ENCODE measurements around the gene LONP1.

Gene LONP1

DNA sequence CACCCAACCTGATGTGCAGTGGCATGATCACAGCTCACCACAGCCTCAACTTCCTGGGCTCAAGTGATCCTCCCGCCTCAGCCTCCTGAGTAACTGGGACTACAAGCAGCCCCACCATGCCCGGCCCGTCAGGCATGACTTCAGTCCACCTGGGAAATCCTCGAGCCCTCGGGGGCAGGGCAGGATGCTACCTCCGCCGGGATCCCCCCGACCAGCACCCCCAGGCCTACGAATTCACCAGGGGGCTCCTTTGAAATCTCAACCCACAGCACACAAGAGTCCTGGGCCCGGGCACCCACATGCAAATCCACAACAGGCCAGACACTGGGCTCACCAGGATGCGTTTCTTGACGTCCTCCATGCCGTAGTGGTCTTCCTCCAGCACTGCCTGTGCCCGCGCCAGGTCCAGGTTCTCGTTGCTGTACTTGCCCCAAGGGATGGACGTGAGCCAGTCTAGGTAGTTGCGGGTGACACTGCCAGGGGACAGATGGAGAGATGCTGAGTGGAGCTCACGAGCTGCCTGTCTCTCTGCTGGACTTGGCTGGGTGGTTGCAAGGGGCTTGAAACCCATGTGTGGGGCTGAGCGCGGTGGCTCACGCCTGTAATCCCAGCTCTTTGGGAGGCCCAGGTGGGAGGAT lies 19.4 kb downstream of the LONP1 start:
- DNase-seq (ENCODE audit: low read depth) = no peak
- H3K4me3 ChIP-seq (ENCODE audit: low read length) = no peak overlapping the region
- no peak for TF ChIP-seq CTCF (conservative IDR thresholded peaks at IDR 0.05; ENCODE audit: low read depth, low read length)

GRCh38 chr19:5698635-5699422 lies 21.1 kb downstream of the LONP1 start:
- no peak for TF ChIP-seq CTCF (conservative IDR thresholded peaks at IDR 0.05; ENCODE audit: low read depth, low read length)
- H3K4me3 ChIP-seq (ENCODE audit: low read length) = no peak overlapping the region

GRCh38 chr19:5697890-5698634 lies 21.9 kb downstream of the LONP1 start:
- H3K4me3 ChIP-seq (ENCODE audit: low read length) = no peak overlapping the region
- TF ChIP-seq CTCF (conservative IDR thresholded peaks at IDR 0.05; ENCODE audit: low read depth, low read length) = no peak
- no peak for DNase-seq (ENCODE audit: low read depth)

More at GRCh38 chr19:5698635-5699422, 21.1 kb downstream of the LONP1 start:
- DNase-seq (ENCODE audit: low read depth) = no peak

GRCh38 chr19:5697022-5697889 lies 22.7 kb downstream of the LONP1 start:
- DNase-seq (ENCODE audit: low read depth) = no peak
- TF ChIP-seq CTCF (conservative IDR thresholded peaks at IDR 0.05; ENCODE audit: low read depth, low read length) = no peak
- H3K4me3 ChIP-seq (ENCODE audit: low read length) = no peak overlapping the region

DNA sequence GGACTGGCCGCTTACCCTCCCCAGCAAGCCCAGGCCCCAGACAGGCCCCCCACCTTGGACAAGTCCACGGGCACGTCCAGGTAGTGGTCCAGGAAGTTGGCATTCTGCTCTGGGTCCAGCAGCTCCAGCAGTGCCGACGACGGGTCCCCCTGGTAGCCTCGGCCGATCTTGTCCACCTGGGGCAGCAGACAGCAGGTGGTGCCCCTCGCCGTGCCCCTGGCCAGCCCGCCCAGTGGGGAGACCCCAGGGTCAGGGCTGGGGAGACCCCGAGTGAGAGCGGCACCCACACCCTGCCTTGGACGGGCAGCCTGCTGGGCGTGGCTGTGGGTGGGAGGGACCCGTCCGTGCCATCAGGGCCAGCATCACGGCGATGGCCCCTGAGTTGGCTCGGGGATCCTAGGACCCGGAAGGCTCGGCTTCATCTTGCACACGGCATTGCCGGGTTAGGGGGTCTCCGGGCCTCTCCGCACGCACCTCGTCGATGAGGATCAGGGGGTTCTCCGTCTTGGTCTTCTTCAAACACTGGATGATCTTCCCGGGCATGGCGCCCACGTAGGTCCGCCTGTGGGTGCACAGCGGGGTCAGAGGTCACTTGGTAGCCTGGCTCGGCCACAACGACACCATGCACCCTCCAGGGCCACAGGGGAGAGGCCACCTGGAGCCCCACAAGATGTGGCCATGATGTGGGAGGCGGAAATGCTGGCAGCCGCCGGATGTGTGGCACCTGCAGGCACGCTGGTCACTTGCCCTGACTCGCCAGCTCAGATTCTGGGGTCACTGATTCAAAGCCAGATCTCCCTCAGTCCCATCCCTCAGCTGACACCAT lies 23.5 kb downstream of the LONP1 start:
- no peak for TF ChIP-seq CTCF (conservative IDR thresholded peaks at IDR 0.05; ENCODE audit: low read depth, low read length)
- H3K4me3 ChIP-seq (ENCODE audit: low read length) = no peak overlapping the region
- DNase-seq (ENCODE audit: low read depth) = no peak

GRCh38 chr19:5695649-5696195 lies 24.2 kb downstream of the LONP1 start:
- H3K4me3 ChIP-seq (ENCODE audit: low read length) = no peak overlapping the region
- DNase-seq (ENCODE audit: low read depth) = no peak
- TF ChIP-seq CTCF (conservative IDR thresholded peaks at IDR 0.05; ENCODE audit: low read depth, low read length) = no peak
